Breast epithelium (tissue), 3 donors: Measurements from ENCODE around the gene SMYD1.

Experiments used
- CTCF ChIP-seq, 3 donors: fragments of 450-650 bp; IDR thresholded peaks; one replicate each; pipeline ENCODE4 v1.5.1; 2016 to 2017; ENCODE audit warnings: antibody characterized with exemption in 3 of 3, mild to moderate bottlenecking in 3 of 3, moderate library complexity in 3 of 3
- POLR2A ChIP-seq: fragments of 450-650 bp; IDR thresholded peaks from one replicate; pipeline ENCODE4 v1.6.1; 2016; ENCODE audit warnings: antibody characterized with exemption, mild to moderate bottlenecking, moderate library complexity
- POLR2AphosphoS5 ChIP-seq, 3 donors: sonication (generic); formaldehyde crosslinking; IDR thresholded peaks; one replicate each; pipeline ENCODE4 v1.6.1; 2017; ENCODE audit warnings: antibody characterized with exemption in 3 of 3

GRCh38 chr2:88159955-88160415, 92.4 kb downstream of the SMYD1 start:
- no peak for TF ChIP-seq POLR2A
- peak; percentile 62 to 85 (median 73) for TF ChIP-seq CTCF (IDR thresholded peaks at IDR 0.05)
- TF ChIP-seq POLR2AphosphoS5 (IDR thresholded peaks at IDR 0.05), result no peak
